Neural cell (in vitro differentiated cells): ENCODE measurements around the gene CSNK2A3. TPM values are rescaled to one million over a fixed set of nuclear protein-coding genes. Genes with fewer than 3 reads are reported as not detected.

Experiments used
- H2AFZ ChIP-seq: fragments of 200-600, 300-800 bp; sonication (generic), shearing (Covaris generic); 2 replicates; pipeline ENCODE4 v1.6.0; 2014; ENCODE audit warnings: low read depth, mild to moderate bottlenecking, antibody characterized with exemption, low read length, moderate library complexity
- H3F3A ChIP-seq: fragments of 200-600 bp; shearing (Covaris generic); 2 replicates; pipeline ENCODE4 v1.6.1; 2016; ENCODE audit warnings: mild to moderate bottlenecking, moderate library complexity, mixed read lengths, antibody characterized with exemption, low read length; ENCODE audit not compliant: insufficient read depth, poor library complexity, severe bottlenecking
- H3K27ac ChIP-seq: fragments of 200-600, 300-800 bp; sonication (generic), shearing (Covaris generic); 2 replicates; pipeline ENCODE4 v1.5.1; 2014; ENCODE audit warnings: mild to moderate bottlenecking, low read length, moderate library complexity
- H3K27me3 ChIP-seq: fragments of 300-800, 200-600 bp; sonication (generic), shearing (Covaris generic); 2 replicates; pipeline ENCODE4 v1.6.0; 2014; ENCODE audit warnings: mild to moderate bottlenecking, low read depth, low read length, moderate library complexity; ENCODE audit not compliant: insufficient read depth
- H3K36me3 ChIP-seq: fragments of 300-800, 200-600 bp; sonication (generic), shearing (Covaris generic); 2 replicates; pipeline ENCODE4 v1.5.1; 2014; ENCODE audit warnings: mild to moderate bottlenecking, antibody characterized with exemption, low read length, moderate library complexity; ENCODE audit not compliant: insufficient read depth
- H3K4me2 ChIP-seq: fragments of 300-800, 200-600 bp; sonication (generic), shearing (Covaris generic); 2 replicates; pipeline ENCODE4 v1.6.0; 2014; ENCODE audit warnings: mild to moderate bottlenecking, low read length
- H3K4me3 ChIP-seq: fragments of 300-800, 200-600 bp; sonication (generic), shearing (Covaris generic); 2 replicates; pipeline ENCODE4 v1.5.1; 2014; ENCODE audit warnings: mild to moderate bottlenecking, low read length, moderate library complexity
- H3K79me2 ChIP-seq: fragments of 200-600 bp; shearing (Covaris generic); replicated peaks from 2 replicates; pipeline ENCODE4 v1.6.0; 2014; ENCODE audit warnings: mild to moderate bottlenecking, low read length, moderate library complexity; ENCODE audit not compliant: insufficient read depth
- H3K9ac ChIP-seq: fragments of 300-800, 200-600 bp; sonication (generic), shearing (Covaris generic); 2 replicates; pipeline ENCODE4 v1.6.1; 2016; ENCODE audit warnings: mild to moderate bottlenecking, low read length, mixed read lengths
- H3K9me2 ChIP-seq: fragments of 200-600 bp; shearing (Covaris generic); 2 replicates; pipeline ENCODE4 v1.6.1; 2016; ENCODE audit warnings: mild to moderate bottlenecking, low read length, mixed read lengths; ENCODE audit not compliant: insufficient read depth
- H3K9me3 ChIP-seq: fragments of 200-600, 300-800 bp; sonication (generic), shearing (Covaris generic); 2 replicates; pipeline ENCODE4 v1.6.1; 2016; ENCODE audit warnings: mild to moderate bottlenecking, mixed run types, low read length, moderate library complexity, mixed read lengths
- H4K20me1 ChIP-seq: fragments of 200-600 bp; shearing (Covaris generic); 2 replicates; pipeline ENCODE4 v1.6.1; 2016; ENCODE audit warnings: mild to moderate bottlenecking, mixed run types; ENCODE audit not compliant: insufficient read depth
- EP300 ChIP-seq: fragments of 450-650 bp; conservative IDR thresholded peaks from 2 replicates; pipeline ENCODE4 v1.6.1; 2014; ENCODE audit warnings: antibody characterized with exemption, mild to moderate bottlenecking, moderate library complexity; ENCODE audit not compliant: poor library complexity, severe bottlenecking
- EZH2 ChIP-seq: fragments of 200-600, 300-800 bp; shearing (Covaris generic), sonication (generic); IDR thresholded peaks from 2 replicates; pipeline ENCODE4 v1.6.1; 2014; ENCODE audit warnings: antibody characterized with exemption, low read length, borderline replicate concordance, mild to moderate bottlenecking; ENCODE audit not compliant: insufficient read depth, poor library complexity, severe bottlenecking
- MXI1 ChIP-seq: fragments of 450-650 bp; conservative IDR thresholded peaks from 2 replicates; pipeline ENCODE4 v1.6.1; 2014; ENCODE audit warnings: antibody characterized with exemption, mild to moderate bottlenecking; ENCODE audit not compliant: poor library complexity, severe bottlenecking
- POLR2AphosphoS5 ChIP-seq: IDR thresholded peaks from 2 replicates; pipeline ENCODE4 v1.6.1; 2012
- RAD21 ChIP-seq: fragments of 450-650 bp; conservative IDR thresholded peaks from 2 replicates; pipeline ENCODE4 v1.6.1; 2014; ENCODE audit warnings: antibody characterized with exemption, mild to moderate bottlenecking, moderate library complexity
- SMC3 ChIP-seq: fragments of 450-650 bp; conservative IDR thresholded peaks from 2 replicates; pipeline ENCODE4 v1.6.1; 2014; ENCODE audit warnings: antibody characterized with exemption, mild to moderate bottlenecking, moderate library complexity; ENCODE audit not compliant: poor library complexity
- TAF1 ChIP-seq: IDR thresholded peaks from 2 replicates; pipeline ENCODE4 v1.6.1; 2012; ENCODE audit warnings: low read depth
- polyA plus RNA-seq: library from polyadenylated mRNA; depleted of rRNA; stranded (reverse); fragments of >200 nt; gene quantifications from 2 replicates; pipeline ENCODE4 v1.2.3, GENCODE V29; 2014
- TF ChIP-seq, protein P1 (sequence below): fragments of 450-650 bp; IDR thresholded peaks from 2 replicates; pipeline ENCODE4 v1.5.1; 2014; ENCODE audit warnings: antibody characterized with exemption, mild to moderate bottlenecking, moderate library complexity; ENCODE audit not compliant: poor library complexity, severe bottlenecking
- TF ChIP-seq, protein P2 (sequence below): IDR thresholded peaks from 2 replicates; pipeline ENCODE4 v1.6.1; 2012; ENCODE audit warnings: borderline replicate concordance

The CSNK2A3 gene
- polyA plus RNA-seq, 1 donor from 2014 or later = 2.1 TPM

DNA sequence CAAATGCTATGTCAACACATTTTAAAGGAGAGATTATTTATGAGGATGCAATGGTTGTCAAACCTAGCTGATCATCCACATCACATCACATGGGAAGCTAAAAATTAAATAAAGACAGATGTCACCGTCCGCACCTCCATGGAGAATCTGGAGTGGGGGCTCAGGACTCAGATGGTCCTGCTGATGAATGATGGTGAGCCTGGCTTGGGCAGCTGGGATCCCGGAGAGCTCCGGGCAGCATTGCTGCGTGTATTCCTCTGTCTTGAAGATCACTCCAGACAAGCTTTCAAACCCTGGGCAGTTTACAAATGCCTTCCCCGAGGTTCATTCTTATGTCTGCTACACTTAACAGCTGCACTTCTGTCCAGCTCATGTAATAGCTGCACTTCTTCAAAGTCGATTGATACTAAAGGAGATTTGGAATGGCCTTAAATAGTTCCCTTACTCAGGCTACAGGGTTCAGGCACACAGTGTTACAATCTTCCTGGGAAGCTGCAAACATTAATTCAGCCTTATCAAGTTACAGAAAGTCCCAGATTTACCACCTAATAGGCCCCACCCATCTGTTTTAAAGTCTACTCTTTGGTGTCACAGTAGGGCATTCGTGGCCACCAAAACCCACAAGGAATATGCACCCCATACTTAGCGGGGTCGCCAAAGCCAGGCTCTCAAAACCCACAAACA lies 34.7 kb upstream of the CSNK2A3 start (continued):
- no peak for TF ChIP-seq EZH2

DNA sequence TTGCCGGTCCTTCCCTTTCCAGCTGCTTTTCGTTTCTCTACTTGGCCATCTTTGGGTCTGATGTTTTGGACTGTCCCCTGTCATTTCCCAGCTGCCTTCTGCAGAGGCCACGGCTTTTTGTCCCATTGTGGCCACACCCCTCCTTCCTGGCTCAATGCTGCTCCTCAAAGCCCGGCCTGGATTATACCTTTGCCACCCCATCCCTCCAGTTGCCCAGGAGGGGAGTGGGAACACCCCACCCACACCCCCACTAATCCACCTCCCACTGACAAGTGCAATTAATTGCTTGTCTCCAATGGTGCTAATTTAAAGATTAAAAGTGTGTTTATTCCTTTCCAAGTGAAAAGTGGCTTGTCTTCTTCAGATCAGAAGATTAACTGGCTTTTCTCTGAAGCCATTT lies 34.2 kb upstream of the CSNK2A3 start:
- no peaks in the 10 kb centered on the region for H3K27me3 ChIP-seq
- no peak overlapping the region for H3K27ac ChIP-seq
- no peak overlapping the region for H2AFZ ChIP-seq
- no peak overlapping the region for H3K4me2 ChIP-seq
- no peak overlapping the region for H3K9ac ChIP-seq
- no peaks in the 10 kb centered on the region for H4K20me1 ChIP-seq
- TF ChIP-seq, protein P1, sequence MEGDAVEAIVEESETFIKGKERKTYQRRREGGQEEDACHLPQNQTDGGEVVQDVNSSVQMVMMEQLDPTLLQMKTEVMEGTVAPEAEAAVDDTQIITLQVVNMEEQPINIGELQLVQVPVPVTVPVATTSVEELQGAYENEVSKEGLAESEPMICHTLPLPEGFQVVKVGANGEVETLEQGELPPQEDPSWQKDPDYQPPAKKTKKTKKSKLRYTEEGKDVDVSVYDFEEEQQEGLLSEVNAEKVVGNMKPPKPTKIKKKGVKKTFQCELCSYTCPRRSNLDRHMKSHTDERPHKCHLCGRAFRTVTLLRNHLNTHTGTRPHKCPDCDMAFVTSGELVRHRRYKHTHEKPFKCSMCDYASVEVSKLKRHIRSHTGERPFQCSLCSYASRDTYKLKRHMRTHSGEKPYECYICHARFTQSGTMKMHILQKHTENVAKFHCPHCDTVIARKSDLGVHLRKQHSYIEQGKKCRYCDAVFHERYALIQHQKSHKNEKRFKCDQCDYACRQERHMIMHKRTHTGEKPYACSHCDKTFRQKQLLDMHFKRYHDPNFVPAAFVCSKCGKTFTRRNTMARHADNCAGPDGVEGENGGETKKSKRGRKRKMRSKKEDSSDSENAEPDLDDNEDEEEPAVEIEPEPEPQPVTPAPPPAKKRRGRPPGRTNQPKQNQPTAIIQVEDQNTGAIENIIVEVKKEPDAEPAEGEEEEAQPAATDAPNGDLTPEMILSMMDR = no peak
- TF ChIP-seq MXI1 (no peak), EP300 (no peak), EZH2 (no peak), RAD21 (no peak), SMC3 (no peak), POLR2AphosphoS5 (no peak), TAF1 (no peak)
- TF ChIP-seq, protein P2, sequence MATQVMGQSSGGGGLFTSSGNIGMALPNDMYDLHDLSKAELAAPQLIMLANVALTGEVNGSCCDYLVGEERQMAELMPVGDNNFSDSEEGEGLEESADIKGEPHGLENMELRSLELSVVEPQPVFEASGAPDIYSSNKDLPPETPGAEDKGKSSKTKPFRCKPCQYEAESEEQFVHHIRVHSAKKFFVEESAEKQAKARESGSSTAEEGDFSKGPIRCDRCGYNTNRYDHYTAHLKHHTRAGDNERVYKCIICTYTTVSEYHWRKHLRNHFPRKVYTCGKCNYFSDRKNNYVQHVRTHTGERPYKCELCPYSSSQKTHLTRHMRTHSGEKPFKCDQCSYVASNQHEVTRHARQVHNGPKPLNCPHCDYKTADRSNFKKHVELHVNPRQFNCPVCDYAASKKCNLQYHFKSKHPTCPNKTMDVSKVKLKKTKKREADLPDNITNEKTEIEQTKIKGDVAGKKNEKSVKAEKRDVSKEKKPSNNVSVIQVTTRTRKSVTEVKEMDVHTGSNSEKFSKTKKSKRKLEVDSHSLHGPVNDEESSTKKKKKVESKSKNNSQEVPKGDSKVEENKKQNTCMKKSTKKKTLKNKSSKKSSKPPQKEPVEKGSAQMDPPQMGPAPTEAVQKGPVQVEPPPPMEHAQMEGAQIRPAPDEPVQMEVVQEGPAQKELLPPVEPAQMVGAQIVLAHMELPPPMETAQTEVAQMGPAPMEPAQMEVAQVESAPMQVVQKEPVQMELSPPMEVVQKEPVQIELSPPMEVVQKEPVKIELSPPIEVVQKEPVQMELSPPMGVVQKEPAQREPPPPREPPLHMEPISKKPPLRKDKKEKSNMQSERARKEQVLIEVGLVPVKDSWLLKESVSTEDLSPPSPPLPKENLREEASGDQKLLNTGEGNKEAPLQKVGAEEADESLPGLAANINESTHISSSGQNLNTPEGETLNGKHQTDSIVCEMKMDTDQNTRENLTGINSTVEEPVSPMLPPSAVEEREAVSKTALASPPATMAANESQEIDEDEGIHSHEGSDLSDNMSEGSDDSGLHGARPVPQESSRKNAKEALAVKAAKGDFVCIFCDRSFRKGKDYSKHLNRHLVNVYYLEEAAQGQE = no peak
- H3K4me3 ChIP-seq = no peak overlapping the region
- H3K9me3 ChIP-seq = no peaks in the 10 kb centered on the region
- no peaks in the 10 kb centered on the region for H3F3A ChIP-seq
- no peaks in the 10 kb centered on the region for H3K79me2 ChIP-seq
- H3K9me2 ChIP-seq = no peaks in the 10 kb centered on the region
- no peaks in the 10 kb centered on the region for H3K36me3 ChIP-seq

GRCh38 chr11:11384829-11385228 lies 31.8 kb upstream of the CSNK2A3 start:
- no peaks in the 10 kb centered on the region for H3K79me2 ChIP-seq
- no peak overlapping the region for H3K9ac ChIP-seq
- H3F3A ChIP-seq = no peaks in the 10 kb centered on the region
- no peak overlapping the region for H3K27ac ChIP-seq
- no peak overlapping the region for H3K4me3 ChIP-seq
- no peaks in the 10 kb centered on the region for H3K27me3 ChIP-seq
- no peaks in the 10 kb centered on the region for H3K36me3 ChIP-seq
- H3K9me3 ChIP-seq = no peaks in the 10 kb centered on the region
- H2AFZ ChIP-seq = no peak overlapping the region
- H4K20me1 ChIP-seq = no peaks in the 10 kb centered on the region
- H3K9me2 ChIP-seq = no peaks in the 10 kb centered on the region
- H3K4me2 ChIP-seq = no peak overlapping the region
- TF ChIP-seq TAF1 (no peak), MXI1 (no peak), EZH2 (no peak), POLR2AphosphoS5 (no peak), SMC3 (no peak), RAD21 (no peak), EP300 (no peak)
- TF ChIP-seq, protein P2 = no peak
- TF ChIP-seq, protein P1 = no peak
